Gastroesophageal sphincter (tissue), 3 donors: ENCODE data around the gene DCBLD1.

ENCODE experiments used
- CTCF ChIP-seq, 4 experiments: fragments of 200-600 bp in 2 of 4; fragments of 450-650 bp in 2 of 4; sonication (generic) in 1 of 4; IDR thresholded peaks; one replicate each; pipeline ENCODE4 v1.5.1; 2017 to 2019; ENCODE audit warnings: antibody characterized with exemption in 4 of 4, mild to moderate bottlenecking in 2 of 4, moderate library complexity in 2 of 4
- EP300 ChIP-seq: sonication (generic); formaldehyde crosslinking; IDR thresholded peaks from one replicate; pipeline ENCODE4 v1.6.1; 2017; ENCODE audit warnings: antibody characterized with exemption, mild to moderate bottlenecking
- POLR2A ChIP-seq, 2 donors: fragments of 450-650 bp; IDR thresholded peaks; one replicate each; pipeline ENCODE4 v1.6.1; 2017; ENCODE audit warnings: antibody characterized with exemption in 2 of 2, mild to moderate bottlenecking in 2 of 2, moderate library complexity in 1 of 2
- POLR2AphosphoS5 ChIP-seq: sonication (generic); formaldehyde crosslinking; IDR thresholded peaks from one replicate; pipeline ENCODE4 v1.6.1; 2017; ENCODE audit warnings: antibody characterized with exemption

GRCh38 chr6:117489003-117489402 lies 6.5 kb downstream of the DCBLD1 start:
- TF ChIP-seq POLR2A (IDR thresholded peaks at IDR 0.05): no peak
- no peak for TF ChIP-seq CTCF (IDR thresholded peaks at IDR 0.05)
- TF ChIP-seq EP300: no peak
- TF ChIP-seq POLR2AphosphoS5: no peak
